SK-N-SH (cell line): ENCODE results near the gene SGPP1. TPM values are rescaled to one million over a fixed set of nuclear protein-coding genes. Genes with fewer than 3 reads are reported as not detected.

Experiments
- CTCF ChIA-PET: fragments of 300-600, 350-600 bp; formaldehyde crosslinking; extraction: SDS; loops from one replicate; lab custom pipeline; 2021; lab: Yijun Ruan, JAX
- POLR2A ChIA-PET: fragments of 350-600 bp; sonication (Branson Sonifier 250); formaldehyde crosslinking; extraction: SDS; loops from one replicate; lab custom pipeline; 2020; ENCODE audit warnings: antibody characterized with exemption, inconsistent platforms; lab: Yijun Ruan, JAX
- DNase-seq: peaks from one replicate; pipeline ENCODE4 v3.0.0; 2012
- H2AFZ ChIP-seq: fragments of 200-600 bp; sonication (generic); 2 replicates; pipeline ENCODE4 v1.8.1; 2016; ENCODE audit warnings: antibody characterized with exemption, mild to moderate bottlenecking, low read depth
- H3F3A ChIP-seq: fragments of 200-600 bp; sonication (generic); replicated peaks from 2 replicates; pipeline ENCODE3; 2016; ENCODE audit warnings: antibody characterized with exemption, mild to moderate bottlenecking; ENCODE audit not compliant: insufficient read depth
- H3K27ac ChIP-seq, 2 experiments: fragments of 200-500 bp in 1 of 2; fragments of 200-600 bp in 1 of 2; sonication (Bioruptor generic) in 1 of 2; sonication (generic), shearing (Covaris generic) in 1 of 2; 2 replicates each; pipeline versions ENCODE4 v1.5.1 to v1.6.1; 2014 to 2016; ENCODE audit warnings: low read depth in 2 of 2, inconsistent platforms in 1 of 2, low read length in 1 of 2, mild to moderate bottlenecking in 1 of 2, mixed read lengths in 1 of 2
- H3K27me3 ChIP-seq: fragments of 200-600 bp; sonication (generic), shearing (Covaris generic); 2 replicates; pipeline ENCODE4 v1.6.1; 2016; ENCODE audit warnings: mixed run types; ENCODE audit not compliant: insufficient read depth
- H3K36me3 ChIP-seq, 2 experiments: fragments of 200-500 bp in 1 of 2; fragments of 200-600 bp in 1 of 2; sonication (Bioruptor generic) in 1 of 2; sonication (generic) in 1 of 2; replicated peaks in 1 of 2; 2 replicates each; pipeline versions ENCODE3 to v1.5.1; 2014 to 2016; ENCODE audit warnings: low read length in 1 of 2, mild to moderate bottlenecking in 1 of 2; ENCODE audit not compliant: insufficient read depth in 2 of 2, control insufficient read depth in 1 of 2
- H3K4me1 ChIP-seq, 2 experiments: fragments of 200-500 bp in 1 of 2; fragments of 200-600 bp in 1 of 2; sonication (Bioruptor generic) in 1 of 2; sonication (generic), shearing (Covaris generic) in 1 of 2; 2 replicates each; pipeline versions ENCODE4 v1.5.1 to v1.6.1; 2014 to 2016; ENCODE audit warnings: low read depth in 1 of 2, low read length in 1 of 2, mixed run types in 1 of 2; ENCODE audit not compliant: insufficient read depth in 2 of 2, control insufficient read depth in 1 of 2
- H3K4me2 ChIP-seq: fragments of 200-600 bp; sonication (generic), shearing (Covaris generic); 2 replicates; pipeline ENCODE4 v1.6.1; 2017; ENCODE audit warnings: mixed run types
- H3K4me3 ChIP-seq, 2 experiments: fragments of 200-500 bp in 1 of 2; fragments of 200-600 bp in 1 of 2; sonication (Bioruptor generic) in 1 of 2; sonication (generic), shearing (Covaris generic) in 1 of 2; 2 replicates each; pipeline versions ENCODE4 v1.5.1 to v1.8.1; 2014 to 2016; ENCODE audit warnings: low read depth in 2 of 2, inconsistent platforms in 1 of 2, low read length in 1 of 2, mild to moderate bottlenecking in 1 of 2, mixed read lengths in 1 of 2, moderate library complexity in 1 of 2
- H3K79me2 ChIP-seq: fragments of 200-600 bp; sonication (generic); 2 replicates; pipeline ENCODE4 v1.8.1; 2017; ENCODE audit warnings: mild to moderate bottlenecking; ENCODE audit not compliant: insufficient read depth
- H3K9ac ChIP-seq: fragments of 200-600 bp; sonication (generic); 2 replicates; pipeline ENCODE4 v1.6.1; 2017; ENCODE audit warnings: mixed run types
- H3K9me2 ChIP-seq: fragments of 200-600 bp; sonication (generic); 2 replicates; pipeline ENCODE4 v1.6.1; 2017; ENCODE audit warnings: mixed run types
- H3K9me3 ChIP-seq: fragments of 200-600 bp; sonication (generic); 2 replicates; pipeline ENCODE4 v1.6.1; 2017; ENCODE audit warnings: mixed run types, mild to moderate bottlenecking, moderate library complexity
- H4K20me1 ChIP-seq: fragments of 200-600 bp; sonication (generic); 2 replicates; pipeline ENCODE4 v1.6.1; 2017; ENCODE audit warnings: mild to moderate bottlenecking, mixed run types; ENCODE audit not compliant: insufficient read depth
- FOXM1 ChIP-seq: IDR thresholded peaks from 2 replicates; pipeline ENCODE4 v1.4.0; 2012; ENCODE audit warnings: low read depth, mild to moderate bottlenecking
- GATA2 ChIP-seq: sonication (generic); formaldehyde crosslinking; IDR thresholded peaks from 2 replicates; pipeline ENCODE4 v1.5.0; 2020; ENCODE audit warnings: mild to moderate bottlenecking, missing genetic modification reagents
- JUND ChIP-seq: IDR thresholded peaks from 2 replicates; pipeline ENCODE4 v1.4.0; 2012
- NFIC ChIP-seq: IDR thresholded peaks from 2 replicates; pipeline ENCODE4 v1.4.0; 2012; ENCODE audit warnings: borderline replicate concordance
- POLR2AphosphoS5 ChIP-seq: IDR thresholded peaks from 2 replicates; pipeline ENCODE4 v1.6.1; 2012; ENCODE audit warnings: low read depth, low read length
- RAD21 ChIP-seq: IDR thresholded peaks from 2 replicates; pipeline ENCODE4 v1.6.1; 2012; ENCODE audit warnings: mild to moderate bottlenecking, low read length
- TAF1 ChIP-seq: IDR thresholded peaks from 2 replicates; pipeline ENCODE4 v1.6.1; 2012; ENCODE audit warnings: low read depth, mild to moderate bottlenecking, low read length, moderate library complexity, borderline replicate concordance
- USF2 ChIP-seq: fragments of 150-350 bp; IDR thresholded peaks from 2 replicates; pipeline ENCODE4 v1.6.1; 2017; ENCODE audit warnings: antibody characterized with exemption, low read length, low read depth, borderline replicate concordance
- ZBTB33 ChIP-seq: IDR thresholded peaks from 2 replicates; pipeline ENCODE4 v1.4.0; 2012; ENCODE audit warnings: low read depth, borderline replicate concordance
- WGBS: methylation state at CpG from one replicate; pipeline ENCODE4 v1.1.6; 2017; ENCODE audit warnings: low lambda C conversion rate; 5-methylcytosine and 5-hydroxymethylcytosine counted together
- polyA plus RNA-seq, 3 experiments: library from polyadenylated mRNA; depleted of rRNA; stranded (reverse); fragments of >200 nt; gene quantifications; 2 replicates each; pipeline ENCODE4 v1.2.3, GENCODE V29; 2012
- TF ChIP-seq, protein P1 (sequence below): IDR thresholded peaks from 2 replicates; pipeline ENCODE4 v1.4.0; 2012; ENCODE audit warnings: low read depth, borderline replicate concordance
- TF ChIP-seq, protein P2 (sequence below): IDR thresholded peaks from 2 replicates; pipeline ENCODE4 v1.6.1; 2012; ENCODE audit warnings: mild to moderate bottlenecking, low read depth, low read length, moderate library complexity

SGPP1 gene
- polyA plus RNA-seq, 1 of the 3 experiments (the other 2 are of a cell fraction): 8.4 TPM

- DNase-seq: no peak
- WGBS: 73% methylated on average over 2 of the region's 2 CpGs
- Histone ChIP-seq H3F3A (no peaks in the 10 kb centered on the region), H3K27me3 (no peaks in the 10 kb centered on the region), H3K4me2 (no peak overlapping the region), H2AFZ (no peak overlapping the region), H3K36me3 (peaks cover 0 to 9% of the 10 kb centered on the region in 2 experiments), H3K9me2 (no peaks in the 10 kb centered on the region), H3K9ac (no peak overlapping the region), H4K20me1 (no peaks in the 10 kb centered on the region), H3K79me2 (peaks cover 18% of the 10 kb centered on the region), H3K4me1 (peaks cover 0 to 4% of the 10 kb centered on the region in 2 experiments; a peak in 2 of 4 replicates), H3K9me3 (no peaks in the 10 kb centered on the region), H3K27ac (no peak overlapping the region), H3K4me3 (no peak overlapping the region)
- CTCF ChIA-PET: no interaction called here
- POLR2A ChIA-PET: no interaction called here
- TF ChIP-seq USF2: no peak
- TF ChIP-seq, protein P1, sequence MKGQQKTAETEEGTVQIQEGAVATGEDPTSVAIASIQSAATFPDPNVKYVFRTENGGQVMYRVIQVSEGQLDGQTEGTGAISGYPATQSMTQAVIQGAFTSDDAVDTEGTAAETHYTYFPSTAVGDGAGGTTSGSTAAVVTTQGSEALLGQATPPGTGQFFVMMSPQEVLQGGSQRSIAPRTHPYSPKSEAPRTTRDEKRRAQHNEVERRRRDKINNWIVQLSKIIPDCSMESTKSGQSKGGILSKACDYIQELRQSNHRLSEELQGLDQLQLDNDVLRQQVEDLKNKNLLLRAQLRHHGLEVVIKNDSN: no peak
- TF ChIP-seq GATA2 (CRISPR knock-in tag): no peak
- no peak for TF ChIP-seq ZBTB33
- TF ChIP-seq, protein P2, sequence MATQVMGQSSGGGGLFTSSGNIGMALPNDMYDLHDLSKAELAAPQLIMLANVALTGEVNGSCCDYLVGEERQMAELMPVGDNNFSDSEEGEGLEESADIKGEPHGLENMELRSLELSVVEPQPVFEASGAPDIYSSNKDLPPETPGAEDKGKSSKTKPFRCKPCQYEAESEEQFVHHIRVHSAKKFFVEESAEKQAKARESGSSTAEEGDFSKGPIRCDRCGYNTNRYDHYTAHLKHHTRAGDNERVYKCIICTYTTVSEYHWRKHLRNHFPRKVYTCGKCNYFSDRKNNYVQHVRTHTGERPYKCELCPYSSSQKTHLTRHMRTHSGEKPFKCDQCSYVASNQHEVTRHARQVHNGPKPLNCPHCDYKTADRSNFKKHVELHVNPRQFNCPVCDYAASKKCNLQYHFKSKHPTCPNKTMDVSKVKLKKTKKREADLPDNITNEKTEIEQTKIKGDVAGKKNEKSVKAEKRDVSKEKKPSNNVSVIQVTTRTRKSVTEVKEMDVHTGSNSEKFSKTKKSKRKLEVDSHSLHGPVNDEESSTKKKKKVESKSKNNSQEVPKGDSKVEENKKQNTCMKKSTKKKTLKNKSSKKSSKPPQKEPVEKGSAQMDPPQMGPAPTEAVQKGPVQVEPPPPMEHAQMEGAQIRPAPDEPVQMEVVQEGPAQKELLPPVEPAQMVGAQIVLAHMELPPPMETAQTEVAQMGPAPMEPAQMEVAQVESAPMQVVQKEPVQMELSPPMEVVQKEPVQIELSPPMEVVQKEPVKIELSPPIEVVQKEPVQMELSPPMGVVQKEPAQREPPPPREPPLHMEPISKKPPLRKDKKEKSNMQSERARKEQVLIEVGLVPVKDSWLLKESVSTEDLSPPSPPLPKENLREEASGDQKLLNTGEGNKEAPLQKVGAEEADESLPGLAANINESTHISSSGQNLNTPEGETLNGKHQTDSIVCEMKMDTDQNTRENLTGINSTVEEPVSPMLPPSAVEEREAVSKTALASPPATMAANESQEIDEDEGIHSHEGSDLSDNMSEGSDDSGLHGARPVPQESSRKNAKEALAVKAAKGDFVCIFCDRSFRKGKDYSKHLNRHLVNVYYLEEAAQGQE: no peak
- TF ChIP-seq RAD21: no peak
- no peak for TF ChIP-seq NFIC
- TF ChIP-seq FOXM1: no peak
- TF ChIP-seq POLR2AphosphoS5: no peak
- no peak for TF ChIP-seq TAF1
- no peak for TF ChIP-seq JUND
Measured at GRCh38 chr14:63709589-63709988, 18.3 kb downstream of the SGPP1 start.
